Neutrophil (primary cell): ENCODE measurements around the gene INTS6.

Experiments used
- H3K27ac ChIP-seq: fragments of 200-600 bp; sonication (generic); 2 replicates; pipeline ENCODE4 v1.5.1; 2016; ENCODE audit warnings: mild to moderate bottlenecking, moderate library complexity
- H3K27me3 ChIP-seq: fragments of 200-600 bp; sonication (generic); 2 replicates; pipeline ENCODE4 v1.6.0; 2016; ENCODE audit warnings: mild to moderate bottlenecking
- H3K36me3 ChIP-seq: fragments of 200-600 bp; sonication (generic); 2 replicates; pipeline ENCODE4 v1.5.1; 2017
- H3K4me1 ChIP-seq, 2 experiments: fragments of 200-600 bp in 1 of 2; sonication (generic) in 1 of 2; 1 replicate in 1 of 2; 2 replicates in 1 of 2; pipeline versions ENCODE4 v1.5.1 to v1.6.1; 2013 to 2016; ENCODE audit warnings: low read depth in 1 of 2, low read length in 1 of 2, mild to moderate bottlenecking in 1 of 2, moderate library complexity in 1 of 2; ENCODE audit not compliant: control insufficient read depth in 1 of 2, insufficient read depth in 1 of 2
- H3K4me3 ChIP-seq, 2 experiments: fragments of 200-600 bp in 1 of 2; sonication (generic) in 1 of 2; 1 replicate in 1 of 2; 2 replicates in 1 of 2; pipeline ENCODE4 v1.5.1; 2013 to 2016; ENCODE audit warnings: low read depth in 1 of 2, low read length in 1 of 2, mild to moderate bottlenecking in 1 of 2, moderate library complexity in 1 of 2
- H3K9me3 ChIP-seq: fragments of 200-600 bp; sonication (generic); 2 replicates; pipeline ENCODE4 v1.5.1; 2016
- CTCF ChIP-seq: fragments of 200-600 bp; sonication (generic); IDR thresholded peaks from 2 replicates; pipeline ENCODE4 v1.5.1; 2016; ENCODE audit warnings: antibody characterized with exemption

The INTS6 gene

GRCh38 chr13:51397262-51397941 is 55.4 kb downstream of the INTS6 start:
- TF ChIP-seq CTCF: no peak
- Histone ChIP-seq H3K9me3 (no peaks in the 10 kb centered on the region), H3K27ac (peak overlapping the region; percentile 29), H3K27me3 (no peaks in the 10 kb centered on the region), H3K4me1 (peaks cover 12 to 15% of the 10 kb centered on the region in 2 experiments), H3K36me3 (peaks cover 18% of the 10 kb centered on the region), H3K4me3 (no peak overlapping the region)

GRCh38 chr13:51396352-51396751 is 56.5 kb downstream of the INTS6 start:
- Histone ChIP-seq H3K36me3 (peaks cover 14% of the 10 kb centered on the region), H3K27me3 (no peaks in the 10 kb centered on the region), H3K4me3 (no peak overlapping the region), H3K27ac (no peak overlapping the region), H3K9me3 (no peaks in the 10 kb centered on the region), H3K4me1 (peaks cover 12 to 15% of the 10 kb centered on the region in 2 experiments)
- TF ChIP-seq CTCF: no peak

GRCh38 chr13:51394724-51395123 is 58.1 kb downstream of the INTS6 start:
- Histone ChIP-seq H3K9me3 (no peaks in the 10 kb centered on the region), H3K4me3 (no peak overlapping the region), H3K36me3 (peaks cover 14% of the 10 kb centered on the region), H3K27me3 (no peaks in the 10 kb centered on the region), H3K27ac (no peak overlapping the region), H3K4me1 (peaks cover 12 to 15% of the 10 kb centered on the region in 2 experiments)
- no peak for TF ChIP-seq CTCF

GRCh38 chr13:51385114-51385513 is 67.7 kb downstream of the INTS6 start:
- TF ChIP-seq CTCF: no peak
- Histone ChIP-seq H3K27ac (no peak overlapping the region), H3K4me1 (no peaks in the 10 kb centered on the region), H3K36me3 (peaks cover 62% of the 10 kb centered on the region), H3K27me3 (no peaks in the 10 kb centered on the region), H3K4me3 (no peak overlapping the region), H3K9me3 (no peaks in the 10 kb centered on the region)

GRCh38 chr13:51380269-51380668 is 72.6 kb downstream of the INTS6 start:
- Histone ChIP-seq H3K27me3 (no peaks in the 10 kb centered on the region), H3K4me1 (no peaks in the 10 kb centered on the region), H3K36me3 (peaks cover 84% of the 10 kb centered on the region), H3K9me3 (no peaks in the 10 kb centered on the region), H3K4me3 (no peak overlapping the region), H3K27ac (no peak overlapping the region)
- TF ChIP-seq CTCF: no peak
